Caco-2 (cell line): ENCODE results near the gene DIS3L2. TPM values are rescaled to one million over a fixed set of nuclear protein-coding genes. Genes with fewer than 3 reads are reported as not detected.

ENCODE experiments used
- BruUV-seq: library from RNA; stranded (reverse); fragments of 400-500 nt; replicated peaks from 2 replicates; lab custom pipeline; 2021; lab: Mats Ljungman, UMichigan
- CTCF ChIA-PET: fragments of 300-600 bp; sonication (Branson Sonifier 250); formaldehyde crosslinking; loops from one replicate; lab custom pipeline; 2022; ENCODE audit warnings: antibody characterized with exemption; lab: Charles Lee
- POLR2A ChIA-PET: fragments of 300-600 bp; sonication (Branson Sonifier 250); formaldehyde crosslinking; loops from one replicate; lab custom pipeline; 2022; ENCODE audit warnings: antibody characterized with exemption; lab: Charles Lee
- DNase-seq, 2 experiments: peaks; one replicate each; pipeline versions ENCODE4 v3.0.0 to v3.0.0-alpha.2; 2020 to 2022
- H3K27me3 ChIP-seq: replicated peaks from 2 replicates; pipeline ENCODE4 v1.6.0; 2011; ENCODE audit warnings: low read length; ENCODE audit not compliant: control insufficient read depth, insufficient read depth
- H3K36me3 ChIP-seq: 2 replicates; pipeline ENCODE4 v1.5.1; 2011; ENCODE audit warnings: low read length; ENCODE audit not compliant: control insufficient read depth, insufficient read depth
- H3K4me1 ChIP-seq: fragments of 250-450 bp; sonication (Bioruptor Pico); 2 replicates; pipeline ENCODE4 v1.5.1; 2020; ENCODE audit warnings: mild to moderate bottlenecking
- H3K4me3 ChIP-seq: 2 replicates; pipeline ENCODE4 v1.5.1; 2011; ENCODE audit warnings: low read depth, mild to moderate bottlenecking, control low read depth, low read length
- H3K9me3 ChIP-seq: fragments of 250-450 bp; sonication (Bioruptor Pico); 2 replicates; pipeline ENCODE4 v1.5.1; 2020; ENCODE audit warnings: mild to moderate bottlenecking, moderate library complexity
- H3K27ac Mint-ChIP-seq: one replicate; pipeline ENCODE4 v1.8.0; 2022; ENCODE audit warnings: mixed read lengths; ENCODE audit not compliant: unreplicated experiment
- H3K27me3 Mint-ChIP-seq: one replicate; pipeline ENCODE4 v1.8.0; 2022; ENCODE audit warnings: mixed read lengths; ENCODE audit not compliant: insufficient read depth, unreplicated experiment
- H3K36me3 Mint-ChIP-seq: one replicate; pipeline ENCODE4 v1.8.0; 2022; ENCODE audit warnings: mild to moderate bottlenecking, mixed read lengths; ENCODE audit not compliant: insufficient read depth, unreplicated experiment
- H3K4me1 Mint-ChIP-seq: one replicate; pipeline ENCODE4 v1.8.0; 2022; ENCODE audit warnings: low read depth, mixed read lengths; ENCODE audit not compliant: unreplicated experiment
- H3K4me3 Mint-ChIP-seq: one replicate; pipeline ENCODE4 v1.8.0; 2022; ENCODE audit warnings: mild to moderate bottlenecking, moderate library complexity, mixed read lengths; ENCODE audit not compliant: unreplicated experiment
- H3K9me3 Mint-ChIP-seq: one replicate; pipeline ENCODE4 v1.8.0; 2022; ENCODE audit warnings: mixed read lengths; ENCODE audit not compliant: unreplicated experiment
- CTCF ChIP-seq, 2 experiments: fragments of 200-600 bp in 1 of 2; IDR thresholded peaks; 1 replicate in 1 of 2; 2 replicates in 1 of 2; pipeline versions ENCODE4 v1.5.1 to v1.8.0; 2011 to 2022; ENCODE audit warnings: antibody characterized with exemption in 1 of 2, control low read depth in 1 of 2, inconsistent platforms in 1 of 2, low read depth in 1 of 2, low read length in 1 of 2, mild to moderate bottlenecking in 1 of 2, moderate library complexity in 1 of 2; ENCODE audit not compliant: insufficient read depth in 1 of 2, severe bottlenecking in 1 of 2, unreplicated experiment in 1 of 2
- intact Hi-C: fragments of 100-400 bp; cut with micrococcal nuclease; formaldehyde crosslinking; loops from one replicate; pipeline ENCODE4 v1.10.0; 2022; ENCODE audit not compliant: unreplicated experiment
- total RNA-seq: library from RNA; stranded (reverse); gene quantifications from 2 replicates; pipeline ENCODE4 v1.2.3, GENCODE V29; 2022

DIS3L2 gene
- total RNA-seq, 1 experiment from 2014 or later = 15.5 TPM

GRCh38 chr2:232280341-232280740, 318.8 kb downstream of the DIS3L2 start:
- TF ChIP-seq CTCF (IDR thresholded peaks at IDR 0.05; ENCODE audit: insufficient read depth in 1 of 2, low read depth in 1 of 2, low read length in 1 of 2, severe bottlenecking in 1 of 2, unreplicated experiment in 1 of 2) = no peak
- POLR2A ChIA-PET = no interaction called here

GRCh38 chr2:232281858-232282507, 320.5 kb downstream of the DIS3L2 start:
- no peak overlapping the region for H3K27ac Mint-ChIP-seq
- H3K4me3 ChIP-seq = no peak overlapping the region
- CTCF ChIA-PET = no interaction called here

More at GRCh38 chr2:232280341-232280740, 318.8 kb downstream of the DIS3L2 start:
- Histone ChIP-seq H3K36me3 (no peaks in the 10 kb centered on the region), H3K27me3 (no peaks in the 10 kb centered on the region), H3K9me3 (no peaks in the 10 kb centered on the region), H3K4me1 (no peaks in the 10 kb centered on the region), H3K4me3 (no peak overlapping the region)
- Mint-ChIP-seq H3K9me3 (no peaks in the 10 kb centered on the region), H3K4me1 (no peaks in the 10 kb centered on the region), H3K27ac (no peak overlapping the region), H3K4me3 (no peak overlapping the region), H3K36me3 (no peaks in the 10 kb centered on the region), H3K27me3 (no peaks in the 10 kb centered on the region)
- no peak for DNase-seq
- CTCF ChIA-PET = no interaction called here
- BruUV-seq = no TSS peak
- intact Hi-C loops = no loop called here

GRCh38 chr2:232282508-232283055, 321.1 kb downstream of the DIS3L2 start:
- Mint-ChIP-seq H3K27me3 (no peaks in the 10 kb centered on the region), H3K9me3 (no peaks in the 10 kb centered on the region), H3K4me1 (no peaks in the 10 kb centered on the region), H3K36me3 (no peaks in the 10 kb centered on the region), H3K4me3 (no peak overlapping the region), H3K27ac (no peak overlapping the region)
- ChIA-PET CTCF (no interaction called here), POLR2A (no interaction called here)
- no peaks in the 10 kb centered on the region for H3K9me3 ChIP-seq
- H3K4me1 ChIP-seq = no peaks in the 10 kb centered on the region
- H3K27me3 ChIP-seq = no peaks in the 10 kb centered on the region
- no peak overlapping the region for H3K4me3 ChIP-seq
- no peak for TF ChIP-seq CTCF (IDR thresholded peaks at IDR 0.05; ENCODE audit: insufficient read depth in 1 of 2, low read depth in 1 of 2, low read length in 1 of 2, severe bottlenecking in 1 of 2, unreplicated experiment in 1 of 2)
- no peaks in the 10 kb centered on the region for H3K36me3 ChIP-seq
- no TSS peak for BruUV-seq
- no peak for DNase-seq
- intact Hi-C loops = no loop called here

More at GRCh38 chr2:232281858-232282507, 320.5 kb downstream of the DIS3L2 start:
- TF ChIP-seq CTCF (IDR thresholded peaks at IDR 0.05; ENCODE audit: insufficient read depth in 1 of 2, low read depth in 1 of 2, low read length in 1 of 2, severe bottlenecking in 1 of 2, unreplicated experiment in 1 of 2) = no peak
- Mint-ChIP-seq H3K4me1 (no peaks in the 10 kb centered on the region), H3K27me3 (no peaks in the 10 kb centered on the region), H3K36me3 (no peaks in the 10 kb centered on the region), H3K9me3 (no peaks in the 10 kb centered on the region), H3K4me3 (no peak overlapping the region)
- no peak for DNase-seq
- H3K9me3 ChIP-seq = no peaks in the 10 kb centered on the region
- H3K27me3 ChIP-seq = no peaks in the 10 kb centered on the region
- no peaks in the 10 kb centered on the region for H3K36me3 ChIP-seq
- intact Hi-C loops = no loop called here
- POLR2A ChIA-PET = no interaction called here
- no peaks in the 10 kb centered on the region for H3K4me1 ChIP-seq
- BruUV-seq = no TSS peak
